ENCODE results near the gene RELN. TPM values are rescaled to one million over a fixed set of nuclear protein-coding genes. Genes with fewer than 3 reads are reported as not detected.

Gene RELN
- total RNA-seq, 2 experiments from 2014 or later = not detected

GRCh38 chr7:103985565-103986126, 3.8 kb downstream of the RELN start:
- H3K36me3 Mint-ChIP-seq = peaks cover 2% of the 10 kb centered on the region
- POLR2A ChIA-PET = no interaction called here
- peaks cover 6% of the 10 kb centered on the region for H3K4me1 Mint-ChIP-seq
- DNase-seq (no peak), ATAC-seq (ENCODE audit: low read depth) (no peak)
- no peak overlapping the region for H3K4me3 Mint-ChIP-seq
- peaks cover 40% of the 10 kb centered on the region for H3K27me3 Mint-ChIP-seq
- no peaks in the 10 kb centered on the region for H3K9me3 Mint-ChIP-seq
- no peak overlapping the region for H3K27ac Mint-ChIP-seq

GRCh38 chr7:103984050-103984449, 5.4 kb downstream of the RELN start:
- Mint-ChIP-seq H3K27ac (no peak overlapping the region), H3K27me3 (peaks cover 35% of the 10 kb centered on the region), H3K4me3 (no peak overlapping the region), H3K36me3 (no peaks in the 10 kb centered on the region), H3K9me3 (no peaks in the 10 kb centered on the region), H3K4me1 (peaks cover 1% of the 10 kb centered on the region)
- DNase-seq = no peak
- no peak for ATAC-seq (ENCODE audit: low read depth)
- POLR2A ChIA-PET = no interaction called here

- H3K9me3 Mint-ChIP-seq = no peaks in the 10 kb centered on the region
- H3K4me3 Mint-ChIP-seq = no peak overlapping the region
- DNase-seq (no peak), ATAC-seq (ENCODE audit: low read depth) (no peak)
- POLR2A ChIA-PET = no interaction called here
- H3K27ac Mint-ChIP-seq = no peak overlapping the region
- no peaks in the 10 kb centered on the region for H3K36me3 Mint-ChIP-seq
- H3K4me1 Mint-ChIP-seq = no peaks in the 10 kb centered on the region
- peaks cover 29% of the 10 kb centered on the region for H3K27me3 Mint-ChIP-seq
Observed at GRCh38 chr7:103983201-103983977, 6.1 kb downstream of the RELN start.

DNA sequence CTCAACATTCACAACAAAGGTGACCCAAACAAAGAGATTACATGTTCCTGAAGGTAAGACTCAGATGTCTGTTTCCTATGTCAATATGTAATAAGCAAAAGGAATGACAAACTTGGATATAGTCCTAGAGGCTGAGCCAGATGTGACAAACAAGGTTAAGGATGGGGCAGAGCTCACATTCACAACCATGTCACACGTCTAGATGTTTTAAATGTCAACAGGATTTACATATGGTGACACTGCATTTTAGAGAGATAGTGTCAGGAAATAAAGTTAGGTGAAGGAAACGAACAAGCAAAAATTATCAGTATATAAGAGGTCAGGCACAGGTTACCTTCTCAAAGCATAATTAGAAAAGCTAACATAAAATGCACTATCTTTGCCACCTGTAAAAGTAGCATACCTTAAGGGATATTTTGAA, 8.4 kb downstream of the RELN start:
- Mint-ChIP-seq H3K4me1 (no peaks in the 10 kb centered on the region), H3K36me3 (no peaks in the 10 kb centered on the region), H3K9me3 (no peaks in the 10 kb centered on the region), H3K27me3 (peaks cover 15% of the 10 kb centered on the region), H3K4me3 (no peak overlapping the region), H3K27ac (no peak overlapping the region)
- ATAC-seq (ENCODE audit: low read depth) (no peak), DNase-seq (no peak)
- POLR2A ChIA-PET = no interaction called here

- Mint-ChIP-seq H3K27ac (no peak overlapping the region), H3K27me3 (peaks cover 3% of the 10 kb centered on the region), H3K9me3 (no peaks in the 10 kb centered on the region), H3K4me1 (no peaks in the 10 kb centered on the region), H3K4me3 (no peak overlapping the region), H3K36me3 (no peaks in the 10 kb centered on the region)
- ATAC-seq (ENCODE audit: low read depth) (no peak), DNase-seq (no peak)
- POLR2A ChIA-PET = no interaction called here
Observed at GRCh38 chr7:103972779-103973434, 16.6 kb downstream of the RELN start.

DNA sequence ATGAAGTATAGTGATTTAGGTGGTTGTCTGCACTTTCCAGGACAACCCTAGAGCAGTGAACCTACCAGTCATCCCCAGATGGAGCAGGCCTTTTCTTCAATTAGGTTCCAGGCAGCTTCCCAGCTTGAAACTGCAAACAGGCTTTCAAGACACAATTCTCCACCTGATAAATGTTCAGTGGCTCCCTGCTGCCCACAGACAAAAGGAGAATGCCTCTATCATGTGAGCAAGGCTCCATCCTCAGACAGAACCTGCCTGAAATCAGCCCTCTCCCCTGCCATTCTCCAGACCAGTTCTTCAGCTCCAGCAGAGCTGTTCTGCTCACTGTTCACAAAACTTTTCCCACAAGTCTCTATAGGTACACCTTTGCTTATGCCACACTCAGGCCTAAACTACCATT, 22.1 kb downstream of the RELN start:
- ATAC-seq (ENCODE audit: low read depth) = no peak
- H3K4me3 Mint-ChIP-seq = no peak overlapping the region
- peaks cover 3% of the 10 kb centered on the region for H3K27me3 Mint-ChIP-seq
- H3K27ac Mint-ChIP-seq = no peak overlapping the region
- no peaks in the 10 kb centered on the region for H3K4me1 Mint-ChIP-seq
- no peak for DNase-seq
- no peaks in the 10 kb centered on the region for H3K9me3 Mint-ChIP-seq
- POLR2A ChIA-PET = no interaction called here
- H3K36me3 Mint-ChIP-seq = no peaks in the 10 kb centered on the region

- POLR2A ChIA-PET = no interaction called here
- DNase-seq = no peak
- no peaks in the 10 kb centered on the region for H3K36me3 Mint-ChIP-seq
- no peak overlapping the region for H3K27ac Mint-ChIP-seq
- H3K4me3 Mint-ChIP-seq = no peak overlapping the region
- ATAC-seq (ENCODE audit: low read depth) = no peak
- no peaks in the 10 kb centered on the region for H3K4me1 Mint-ChIP-seq
- no peaks in the 10 kb centered on the region for H3K9me3 Mint-ChIP-seq
- peaks cover 5% of the 10 kb centered on the region for H3K27me3 Mint-ChIP-seq
Observed at GRCh38 chr7:103966593-103967277, 22.7 kb downstream of the RELN start.

- H3K27ac Mint-ChIP-seq = no peak overlapping the region
- ATAC-seq (ENCODE audit: low read depth) (no peak), DNase-seq (no peak)
- H3K27me3 Mint-ChIP-seq = peaks cover 8% of the 10 kb centered on the region
- POLR2A ChIA-PET = no interaction called here
- no peaks in the 10 kb centered on the region for H3K36me3 Mint-ChIP-seq
- H3K4me1 Mint-ChIP-seq = no peaks in the 10 kb centered on the region
- H3K9me3 Mint-ChIP-seq = no peaks in the 10 kb centered on the region
- H3K4me3 Mint-ChIP-seq = no peak overlapping the region
Observed at GRCh38 chr7:103964269-103964668, 25.2 kb downstream of the RELN start.

DNA sequence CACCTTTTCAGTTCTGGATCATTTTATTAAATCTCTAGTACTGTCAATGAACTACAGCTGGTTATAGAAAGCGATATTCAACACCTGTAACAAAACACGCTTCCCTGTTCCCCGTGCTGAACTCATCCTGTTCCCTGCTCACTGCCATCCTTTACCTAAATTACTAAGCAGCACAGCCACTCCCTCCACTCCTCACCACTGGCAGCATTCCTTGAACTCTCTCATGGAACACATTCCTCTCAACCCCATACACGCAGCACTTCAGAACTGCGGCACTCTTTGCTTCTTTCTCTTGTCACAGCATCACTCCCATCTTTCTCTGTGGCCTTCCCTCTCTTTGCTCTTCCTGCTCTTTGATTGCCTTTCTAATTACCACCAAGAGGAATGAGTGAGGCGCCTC, 27.4 kb downstream of the RELN start:
- Mint-ChIP-seq H3K4me3 (no peak overlapping the region), H3K36me3 (no peaks in the 10 kb centered on the region), H3K9me3 (no peaks in the 10 kb centered on the region), H3K27ac (no peak overlapping the region), H3K4me1 (no peaks in the 10 kb centered on the region), H3K27me3 (peaks cover 5% of the 10 kb centered on the region)
- POLR2A ChIA-PET = no interaction called here
- no peak for DNase-seq
- ATAC-seq (ENCODE audit: low read depth) = no peak

- Mint-ChIP-seq H3K4me3 (no peak overlapping the region), H3K27me3 (peaks cover 5% of the 10 kb centered on the region), H3K27ac (no peak overlapping the region), H3K36me3 (no peaks in the 10 kb centered on the region), H3K9me3 (no peaks in the 10 kb centered on the region), H3K4me1 (no peaks in the 10 kb centered on the region)
- DNase-seq (no peak), ATAC-seq (ENCODE audit: low read depth) (no peak)
- POLR2A ChIA-PET = no interaction called here
Observed at GRCh38 chr7:103958284-103958818, 31.1 kb downstream of the RELN start.

- DNase-seq = no peak
- H3K9me3 Mint-ChIP-seq = no peaks in the 10 kb centered on the region
- ATAC-seq (ENCODE audit: low read depth) = no peak
- no peak overlapping the region for H3K4me3 Mint-ChIP-seq
- H3K36me3 Mint-ChIP-seq = no peaks in the 10 kb centered on the region
- peaks cover 3% of the 10 kb centered on the region for H3K27me3 Mint-ChIP-seq
- POLR2A ChIA-PET = no interaction called here
- no peak overlapping the region for H3K27ac Mint-ChIP-seq
- H3K4me1 Mint-ChIP-seq = no peaks in the 10 kb centered on the region
Observed at GRCh38 chr7:103955985-103956384, 33.5 kb downstream of the RELN start.

- Mint-ChIP-seq H3K9me3 (no peaks in the 10 kb centered on the region), H3K4me3 (no peak overlapping the region), H3K4me1 (no peaks in the 10 kb centered on the region), H3K27me3 (peaks cover 2% of the 10 kb centered on the region), H3K27ac (no peak overlapping the region), H3K36me3 (no peaks in the 10 kb centered on the region)
- POLR2A ChIA-PET = no interaction called here
- ATAC-seq (ENCODE audit: low read depth) (no peak), DNase-seq (no peak)
Observed at GRCh38 chr7:103952408-103952807, 37.0 kb downstream of the RELN start.

DNA sequence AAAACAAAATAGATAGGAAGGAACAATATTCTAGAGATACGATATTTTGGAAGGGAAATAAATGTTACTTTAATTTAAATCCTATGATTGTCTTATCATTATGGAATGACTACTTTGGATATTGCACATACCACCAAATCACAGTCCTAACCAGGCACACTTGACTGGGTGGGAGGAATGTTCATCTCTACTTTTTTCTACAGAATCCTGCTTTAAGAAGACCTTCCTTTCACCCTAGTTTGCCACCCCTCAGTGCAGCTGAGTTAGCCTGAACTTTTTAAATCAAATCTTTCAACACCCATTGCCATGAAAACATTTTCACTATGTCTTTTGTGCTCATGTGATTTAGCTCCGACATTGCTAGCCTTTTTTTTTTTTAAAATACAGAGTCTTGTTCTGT, 38.1 kb downstream of the RELN start:
- no peaks in the 10 kb centered on the region for H3K36me3 Mint-ChIP-seq
- DNase-seq (no peak), ATAC-seq (ENCODE audit: low read depth) (no peak)
- H3K9me3 Mint-ChIP-seq = no peaks in the 10 kb centered on the region
- no peak overlapping the region for H3K27ac Mint-ChIP-seq
- POLR2A ChIA-PET = no interaction called here
- H3K4me1 Mint-ChIP-seq = no peaks in the 10 kb centered on the region
- no peak overlapping the region for H3K4me3 Mint-ChIP-seq
- H3K27me3 Mint-ChIP-seq = peaks cover 2% of the 10 kb centered on the region

Measured in activated naive CD8-positive, alpha-beta T cell treated with anti-CD3 and anti-CD28 coated beads, Interleukin-2, amount 10 ng/mL, durations not matched to agents 7 days and 5 days (primary cell).